Activated CD4-positive, alpha-beta T cell treated with anti-CD3 and anti-CD28 coated beads, Interleukin-2, amount 50 U/mL, for 4 hours (primary cell): Measurements from ENCODE around the gene PATZ1.

ENCODE experiments used
- DNase-seq, 2 experiments: peaks; one replicate each; pipeline ENCODE4 v3.0.0-alpha.2; 2020

Gene PATZ1

DNA sequence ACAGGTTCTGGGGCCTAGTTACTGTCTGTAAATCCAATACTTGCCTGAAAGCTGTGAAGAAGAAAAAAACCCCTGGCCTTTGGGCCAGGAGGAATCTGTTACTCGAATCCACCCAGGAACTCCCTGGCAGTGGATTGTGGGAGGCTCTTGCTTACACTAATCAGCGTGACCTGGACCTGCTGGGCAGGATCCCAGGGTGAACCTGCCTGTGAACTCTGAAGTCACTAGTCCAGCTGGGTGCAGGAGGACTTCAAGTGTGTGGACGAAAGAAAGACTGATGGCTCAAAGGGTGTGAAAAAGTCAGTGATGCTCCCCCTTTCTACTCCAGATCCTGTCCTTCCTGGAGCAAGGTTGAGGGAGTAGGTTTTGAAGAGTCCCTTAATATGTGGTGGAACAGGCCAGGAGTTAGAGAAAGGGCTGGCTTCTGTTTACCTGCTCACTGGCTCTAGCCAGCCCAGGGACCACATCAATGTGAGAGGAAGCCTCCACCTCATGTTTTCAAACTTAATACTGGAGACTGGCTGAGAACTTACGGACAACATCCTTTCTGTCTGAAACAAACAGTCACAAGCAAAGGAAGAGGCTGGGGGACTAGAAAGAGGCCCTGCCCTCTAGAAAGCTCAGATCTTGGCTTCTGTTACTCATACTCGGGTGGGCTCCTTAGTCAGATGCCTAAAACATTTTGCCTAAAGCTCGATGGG, 67.4 kb downstream of the PATZ1 start:
- peak in 1 of 2 experiments; percentile 26 for DNase-seq

DNA sequence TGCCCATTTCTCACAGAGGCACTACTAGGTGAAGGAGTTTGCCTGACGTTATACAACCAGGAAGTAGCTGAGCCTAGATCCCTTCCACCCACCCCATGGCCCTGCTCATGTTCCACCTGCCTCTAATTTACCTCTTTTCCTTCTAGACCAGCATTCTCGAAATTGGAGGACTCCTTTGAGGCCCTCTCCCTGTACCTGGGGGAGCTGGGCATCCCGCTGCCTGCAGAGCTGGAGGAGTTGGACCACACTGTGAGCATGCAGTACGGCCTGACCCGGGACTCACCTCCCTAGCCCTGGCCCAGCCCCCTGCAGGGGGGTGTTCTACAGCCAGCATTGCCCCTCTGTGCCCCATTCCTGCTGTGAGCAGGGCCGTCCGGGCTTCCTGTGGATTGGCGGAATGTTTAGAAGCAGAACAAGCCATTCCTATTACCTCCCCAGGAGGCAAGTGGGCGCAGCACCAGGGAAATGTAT, 68.0 kb downstream of the PATZ1 start:
- no peak for DNase-seq

DNA sequence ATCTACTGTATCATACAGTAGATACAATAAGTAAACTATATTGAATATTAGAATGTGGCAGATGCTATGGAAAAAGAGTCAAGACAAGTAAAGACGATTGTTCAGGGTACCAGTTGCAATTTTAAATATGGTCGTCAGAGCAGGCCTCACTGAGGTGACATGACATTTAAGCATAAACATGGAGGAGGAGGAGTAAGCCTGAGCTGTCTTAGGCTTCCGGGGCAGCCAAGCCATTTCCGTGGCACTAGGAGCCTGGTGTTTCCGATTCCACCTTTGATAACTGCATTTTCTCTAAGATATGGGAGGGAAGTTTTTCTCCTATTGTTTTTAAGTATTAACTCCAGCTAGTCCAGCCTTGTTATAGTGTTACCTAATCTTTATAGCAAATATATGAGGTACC, 68.4 kb downstream of the PATZ1 start:
- no peak for DNase-seq

DNA sequence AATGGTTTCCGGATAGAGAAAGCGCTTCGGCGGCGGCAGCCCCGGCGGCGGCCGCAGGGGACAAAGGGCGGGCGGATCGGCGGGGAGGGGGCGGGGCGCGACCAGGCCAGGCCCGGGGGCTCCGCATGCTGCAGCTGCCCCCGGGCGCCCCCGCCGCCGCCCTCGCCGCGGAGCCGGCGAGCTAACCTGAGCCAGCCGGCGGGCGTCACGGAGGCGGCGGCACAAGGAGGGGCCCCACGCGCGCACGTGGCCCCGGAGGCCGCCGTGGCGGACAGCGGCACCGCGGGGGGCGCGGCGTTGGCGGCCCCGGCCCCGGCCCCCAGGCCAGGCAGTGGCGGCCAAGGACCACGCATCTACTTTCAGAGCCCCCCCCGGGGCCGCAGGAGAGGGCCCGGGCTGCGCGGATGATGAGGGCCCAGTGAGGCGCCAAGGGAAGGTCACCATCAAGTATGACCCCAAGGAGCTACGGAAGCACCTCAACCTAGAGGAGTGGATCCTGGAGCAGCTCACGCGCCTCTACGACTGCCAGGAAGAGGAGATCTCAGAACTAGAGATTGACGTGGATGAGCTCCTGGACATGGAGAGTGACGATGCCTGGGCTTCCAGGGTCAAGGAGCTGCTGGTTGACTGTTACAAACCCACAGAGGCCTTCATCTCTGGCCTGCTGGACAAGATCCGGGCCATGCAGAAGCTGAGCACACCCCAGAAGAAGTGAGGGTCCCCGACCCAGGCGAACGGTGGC, 69.5 kb downstream of the PATZ1 start:
- no peak for DNase-seq
